K562 (cell line): Measurements from ENCODE around the gene TAF10. TPM values are rescaled to one million over a fixed set of nuclear protein-coding genes. Genes with fewer than 3 reads are reported as not detected.

Experiments used
- BRCA1 ChIP-seq, 2 experiments: fragments of 450-650 bp in 1 of 2; sonication (generic) in 1 of 2; formaldehyde crosslinking in 1 of 2; IDR thresholded peaks; 2 replicates each; pipeline versions ENCODE4 v1.5.0 to v1.6.1; 2017 to 2020; ENCODE audit warnings: mild to moderate bottlenecking in 1 of 2, missing genetic modification reagents in 1 of 2
- CBX2 ChIP-seq: fragments of 200-600 bp; sonication (generic); IDR thresholded peaks from one replicate; pipeline ENCODE4 v1.6.1; 2012; ENCODE audit warnings: mild to moderate bottlenecking, low read length, inconsistent platforms; ENCODE audit not compliant: insufficient read depth, poor library complexity, severe bottlenecking
- CHD4 ChIP-seq: fragments of 200-600 bp; sonication (generic); IDR thresholded peaks from 3 replicates; pipeline ENCODE4 v1.6.1; 2012; ENCODE audit warnings: low read depth, mild to moderate bottlenecking, mixed read lengths, low read length, inconsistent platforms; ENCODE audit not compliant: insufficient read depth, insufficient replicate concordance, poor library complexity, severe bottlenecking
- COPS2 ChIP-seq: fragments of 450-650 bp; conservative IDR thresholded peaks from 2 replicates; pipeline ENCODE4 v1.6.1; 2016; ENCODE audit warnings: mild to moderate bottlenecking, moderate library complexity
- HDAC3 ChIP-seq: fragments of 450-650 bp; IDR thresholded peaks from 2 replicates; pipeline ENCODE4 v1.6.1; 2018; ENCODE audit warnings: borderline replicate concordance, mild to moderate bottlenecking, moderate library complexity; ENCODE audit not compliant: partially characterized antibody
- HNRNPLL ChIP-seq: fragments of 200-400 bp; formaldehyde crosslinking; IDR thresholded peaks from 2 replicates; pipeline ENCODE4 v1.6.1; 2017; ENCODE audit warnings: low read length, low read depth, mild to moderate bottlenecking; ENCODE audit not compliant: poor library complexity, severe bottlenecking
- MYC ChIP-seq, 2 experiments: fragments of 250-450 bp in 1 of 2; sonication (Bioruptor Pico) in 1 of 2; IDR thresholded peaks; 2 replicates each; pipeline versions ENCODE4 v1.5.1 to v1.6.1; 2012 to 2021; ENCODE audit warnings: low read depth in 2 of 2, borderline replicate concordance in 1 of 2, improper control_type of control experiment in 1 of 2, low read length in 1 of 2, mild to moderate bottlenecking in 1 of 2, moderate library complexity in 1 of 2
- SIRT6 ChIP-seq: IDR thresholded peaks from one replicate; pipeline ENCODE4 v1.6.1; 2012; ENCODE audit warnings: low read depth, mild to moderate bottlenecking, control low read depth, inconsistent platforms, low read length, moderate library complexity
- SP1 ChIP-seq: sonication (generic); formaldehyde crosslinking; IDR thresholded peaks from 2 replicates; pipeline ENCODE4 v1.8.1; 2022; ENCODE audit warnings: mild to moderate bottlenecking, missing genetic modification reagents
- TSC22D4 ChIP-seq: fragments of 450-650 bp; IDR thresholded peaks from 2 replicates; pipeline ENCODE4 v1.6.1; 2016; ENCODE audit warnings: missing genetic modification characterization, missing biosample characterization, control low read depth
- ZNF124 ChIP-seq: sonication (generic); formaldehyde crosslinking; IDR thresholded peaks from 2 replicates; pipeline ENCODE4 v1.8.1; 2022; ENCODE audit warnings: missing genetic modification reagents
- ZNF197 ChIP-seq: fragments of 200-800 bp; sonication (Bioruptor generic); IDR thresholded peaks from 2 replicates; pipeline ENCODE4 v1.6.1; 2016; ENCODE audit warnings: low read depth, missing genetic modification characterization, missing compliant biosample characterization
- ZNF696 ChIP-seq: fragments of 250-450 bp; sonication (Bioruptor Pico); conservative IDR thresholded peaks from 2 replicates; pipeline ENCODE4 v1.4.0; 2020; ENCODE audit warnings: mild to moderate bottlenecking, moderate library complexity
- ZNF717 ChIP-seq: fragments of 250-450 bp; sonication (Bioruptor Pico); IDR thresholded peaks from 2 replicates; pipeline ENCODE4 v1.5.0; 2021
- polyA plus RNA-seq, 8 experiments: library from polyadenylated mRNA; depleted of rRNA in 4 of 8; stranded (reverse) in 5 of 8; unstranded in 3 of 8; fragments of >200 nt; fragmentation: Nextera tagmentation in 2 of 8; fragmentation: Illumina TruSeq in 1 of 8; extraction: Ambion mirVana in 2 of 8; extraction: Trizol in 1 of 8; gene quantifications; 2 replicates each; pipeline versions ENCODE4 v1.2.1 to v1.2.3, GENCODE V29; 2011 to 2014; ENCODE audit warnings: inconsistent platforms in 1 of 8, missing spikeins in 1 of 8
- total RNA-seq, 7 experiments: library from RNA; depleted of rRNA in 6 of 7; stranded (reverse); fragments of >200 nt in 6 of 7; fragmentation: Illumina TruSeq in 2 of 7; extraction: Trizol in 2 of 7; gene quantifications; 2 replicates each; pipeline versions ENCODE4 v1.2.1 to v1.2.3, GENCODE V29; 2011 to 2021; ENCODE audit warnings: low replicate concordance in 1 of 7
- TF ChIP-seq, protein P1 (sequence below): fragments of 250-450 bp; sonication (Bioruptor Pico); IDR thresholded peaks from 2 replicates; pipeline ENCODE4 v1.8.0; 2021; ENCODE audit warnings: borderline replicate concordance, mild to moderate bottlenecking, moderate library complexity; ENCODE audit not compliant: poor library complexity, severe bottlenecking
- TF ChIP-seq, protein P2 (sequence below): fragments of 450-650 bp; IDR thresholded peaks from 2 replicates; pipeline ENCODE4 v1.6.1; 2018; ENCODE audit warnings: mild to moderate bottlenecking, low read depth; ENCODE audit not compliant: partially characterized antibody
- TF ChIP-seq, protein P3 (sequence below): sonication (generic); formaldehyde crosslinking; IDR thresholded peaks from 2 replicates; pipeline ENCODE4 v1.8.0; 2022; ENCODE audit warnings: mild to moderate bottlenecking, missing genetic modification reagents
- TF ChIP-seq, protein P4 (sequence below): sonication (generic); formaldehyde crosslinking; IDR thresholded peaks from 2 replicates; pipeline ENCODE4 v1.8.1; 2022; ENCODE audit warnings: missing genetic modification reagents

Gene TAF10
- total and polyA plus RNA-seq, 9 of the 15 experiments (the other 6 are each of a cell fraction or from before 2014, with no cell fraction given) = 19.5 to 197 (median 121) TPM

DNA sequence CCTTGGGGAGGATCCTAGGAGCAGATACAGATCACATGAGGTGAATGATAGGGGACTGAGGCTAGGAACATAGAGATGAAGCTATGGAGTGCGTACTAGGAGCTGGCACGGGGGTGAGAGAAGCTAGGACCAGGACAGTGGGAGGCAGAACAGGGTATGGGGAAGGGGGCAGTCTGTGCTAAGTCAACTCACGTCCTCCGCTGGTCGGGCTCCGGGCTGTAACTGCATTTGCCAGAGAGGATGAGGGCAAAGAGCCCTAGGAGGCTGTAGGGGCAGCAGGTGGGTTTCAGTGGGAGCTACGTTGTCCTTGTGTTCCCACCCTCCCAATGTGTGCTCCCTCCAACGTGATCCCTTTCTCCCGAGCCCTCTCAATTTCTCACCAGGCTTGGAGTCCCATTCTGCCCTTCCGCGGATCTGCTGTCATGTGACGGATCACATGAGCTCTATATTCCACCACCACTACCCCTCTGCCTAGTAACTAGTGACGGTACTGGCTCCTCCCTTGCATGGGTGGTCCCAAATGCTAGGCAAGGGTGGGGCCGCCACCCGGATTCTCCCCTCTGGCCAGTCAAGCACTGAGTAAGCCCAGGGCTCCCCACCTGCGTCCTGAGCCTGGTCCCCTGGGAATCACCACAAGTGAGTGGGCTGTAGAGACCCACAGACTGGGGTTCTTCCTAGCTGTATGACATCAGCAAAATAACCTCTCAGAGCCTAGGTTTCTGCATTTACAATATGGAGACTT, 7.2 kb upstream of the TAF10 start, which contains the start of gene TPP1 (continued):
- TF ChIP-seq, protein P1, sequence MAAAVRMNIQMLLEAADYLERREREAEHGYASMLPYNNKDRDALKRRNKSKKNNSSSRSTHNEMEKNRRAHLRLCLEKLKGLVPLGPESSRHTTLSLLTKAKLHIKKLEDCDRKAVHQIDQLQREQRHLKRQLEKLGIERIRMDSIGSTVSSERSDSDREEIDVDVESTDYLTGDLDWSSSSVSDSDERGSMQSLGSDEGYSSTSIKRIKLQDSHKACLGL (CRISPR knock-in tag) = no peak
- no peak for TF ChIP-seq BRCA1 (IDR thresholded peaks at IDR 0.05)
- TF ChIP-seq BRCA1 (CRISPR knock-in tag; IDR thresholded peaks at IDR 0.05) = 0 out of 2 replicates have a peak, but pooled peaks have one; percentile 70
- no peak for TF ChIP-seq ZNF717 (CRISPR knock-in tag)
- TF ChIP-seq, protein P2, sequence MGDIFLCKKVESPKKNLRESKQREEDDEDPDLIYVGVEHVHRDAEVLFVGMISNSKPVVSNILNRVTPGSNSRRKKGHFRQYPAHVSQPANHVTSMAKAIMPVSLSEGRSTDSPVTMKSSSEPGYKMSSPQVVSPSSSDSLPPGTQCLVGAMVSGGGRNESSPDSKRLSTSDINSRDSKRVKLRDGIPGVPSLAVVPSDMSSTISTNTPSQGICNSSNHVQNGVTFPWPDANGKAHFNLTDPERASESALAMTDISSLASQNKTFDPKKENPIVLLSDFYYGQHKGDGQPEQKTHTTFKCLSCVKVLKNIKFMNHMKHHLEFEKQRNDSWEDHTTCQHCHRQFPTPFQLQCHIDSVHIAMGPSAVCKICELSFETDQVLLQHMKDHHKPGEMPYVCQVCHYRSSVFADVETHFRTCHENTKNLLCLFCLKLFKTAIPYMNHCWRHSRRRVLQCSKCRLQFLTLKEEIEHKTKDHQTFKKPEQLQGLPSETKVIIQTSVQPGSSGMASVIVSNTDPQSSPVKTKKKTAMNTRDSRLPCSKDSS = no peak
- TF ChIP-seq HNRNPLL = no peak
- no peak for TF ChIP-seq CBX2
- no peak for TF ChIP-seq ZNF197 (CRISPR knock-in tag)
- TF ChIP-seq, protein P3, sequence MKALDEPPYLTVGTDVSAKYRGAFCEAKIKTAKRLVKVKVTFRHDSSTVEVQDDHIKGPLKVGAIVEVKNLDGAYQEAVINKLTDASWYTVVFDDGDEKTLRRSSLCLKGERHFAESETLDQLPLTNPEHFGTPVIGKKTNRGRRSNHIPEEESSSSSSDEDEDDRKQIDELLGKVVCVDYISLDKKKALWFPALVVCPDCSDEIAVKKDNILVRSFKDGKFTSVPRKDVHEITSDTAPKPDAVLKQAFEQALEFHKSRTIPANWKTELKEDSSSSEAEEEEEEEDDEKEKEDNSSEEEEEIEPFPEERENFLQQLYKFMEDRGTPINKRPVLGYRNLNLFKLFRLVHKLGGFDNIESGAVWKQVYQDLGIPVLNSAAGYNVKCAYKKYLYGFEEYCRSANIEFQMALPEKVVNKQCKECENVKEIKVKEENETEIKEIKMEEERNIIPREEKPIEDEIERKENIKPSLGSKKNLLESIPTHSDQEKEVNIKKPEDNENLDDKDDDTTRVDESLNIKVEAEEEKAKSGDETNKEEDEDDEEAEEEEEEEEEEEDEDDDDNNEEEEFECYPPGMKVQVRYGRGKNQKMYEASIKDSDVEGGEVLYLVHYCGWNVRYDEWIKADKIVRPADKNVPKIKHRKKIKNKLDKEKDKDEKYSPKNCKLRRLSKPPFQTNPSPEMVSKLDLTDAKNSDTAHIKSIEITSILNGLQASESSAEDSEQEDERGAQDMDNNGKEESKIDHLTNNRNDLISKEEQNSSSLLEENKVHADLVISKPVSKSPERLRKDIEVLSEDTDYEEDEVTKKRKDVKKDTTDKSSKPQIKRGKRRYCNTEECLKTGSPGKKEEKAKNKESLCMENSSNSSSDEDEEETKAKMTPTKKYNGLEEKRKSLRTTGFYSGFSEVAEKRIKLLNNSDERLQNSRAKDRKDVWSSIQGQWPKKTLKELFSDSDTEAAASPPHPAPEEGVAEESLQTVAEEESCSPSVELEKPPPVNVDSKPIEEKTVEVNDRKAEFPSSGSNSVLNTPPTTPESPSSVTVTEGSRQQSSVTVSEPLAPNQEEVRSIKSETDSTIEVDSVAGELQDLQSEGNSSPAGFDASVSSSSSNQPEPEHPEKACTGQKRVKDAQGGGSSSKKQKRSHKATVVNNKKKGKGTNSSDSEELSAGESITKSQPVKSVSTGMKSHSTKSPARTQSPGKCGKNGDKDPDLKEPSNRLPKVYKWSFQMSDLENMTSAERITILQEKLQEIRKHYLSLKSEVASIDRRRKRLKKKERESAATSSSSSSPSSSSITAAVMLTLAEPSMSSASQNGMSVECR (CRISPR knock-in tag) = no peak; the same call in 1 of the 2 replicates
- TF ChIP-seq, protein P4, sequence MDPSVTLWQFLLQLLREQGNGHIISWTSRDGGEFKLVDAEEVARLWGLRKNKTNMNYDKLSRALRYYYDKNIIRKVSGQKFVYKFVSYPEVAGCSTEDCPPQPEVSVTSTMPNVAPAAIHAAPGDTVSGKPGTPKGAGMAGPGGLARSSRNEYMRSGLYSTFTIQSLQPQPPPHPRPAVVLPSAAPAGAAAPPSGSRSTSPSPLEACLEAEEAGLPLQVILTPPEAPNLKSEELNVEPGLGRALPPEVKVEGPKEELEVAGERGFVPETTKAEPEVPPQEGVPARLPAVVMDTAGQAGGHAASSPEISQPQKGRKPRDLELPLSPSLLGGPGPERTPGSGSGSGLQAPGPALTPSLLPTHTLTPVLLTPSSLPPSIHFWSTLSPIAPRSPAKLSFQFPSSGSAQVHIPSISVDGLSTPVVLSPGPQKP (CRISPR knock-in tag) = no peak
- peak; percentile 89 for TF ChIP-seq SP1 (CRISPR knock-in tag)
- TF ChIP-seq SIRT6 = no peak
- peak; percentile 38 for TF ChIP-seq MYC (IDR thresholded peaks at IDR 0.05; ENCODE audit: low read depth, low read length)
- no peak for TF ChIP-seq MYC (CRISPR knock-in tag; IDR thresholded peaks at IDR 0.05; ENCODE audit: borderline replicate concordance, low read depth)
- TF ChIP-seq ZNF696 = no peak
- TF ChIP-seq COPS2 = no peak
- TF ChIP-seq ZNF124 (CRISPR knock-in tag) = no peak
- TF ChIP-seq CHD4 = no peak
- TF ChIP-seq HDAC3 = no peak
- TF ChIP-seq TSC22D4 = no peak
